MM.1S (cell line): Measurements from ENCODE around the gene TTC22.

Experiments
- CTCF ChIP-seq: fragments of 300-600 bp; sonication (generic); IDR thresholded peaks from 2 replicates; pipeline ENCODE4 v1.5.1; 2016; ENCODE audit warnings: antibody characterized with exemption, low read length, mixed read lengths
- EZH2 ChIP-seq: fragments of 300-600 bp; sonication (generic); optimal IDR thresholded peaks from 2 replicates; pipeline ENCODE3; 2017; ENCODE audit warnings: low read depth, mild to moderate bottlenecking, antibody characterized with exemption, low read length, mixed read lengths
- EZH2phosphoT487 ChIP-seq: fragments of 300-600 bp; sonication (generic); IDR thresholded peaks from 2 replicates; pipeline ENCODE4 v1.6.1; 2018; ENCODE audit warnings: antibody characterized with exemption, low read length

DNA sequence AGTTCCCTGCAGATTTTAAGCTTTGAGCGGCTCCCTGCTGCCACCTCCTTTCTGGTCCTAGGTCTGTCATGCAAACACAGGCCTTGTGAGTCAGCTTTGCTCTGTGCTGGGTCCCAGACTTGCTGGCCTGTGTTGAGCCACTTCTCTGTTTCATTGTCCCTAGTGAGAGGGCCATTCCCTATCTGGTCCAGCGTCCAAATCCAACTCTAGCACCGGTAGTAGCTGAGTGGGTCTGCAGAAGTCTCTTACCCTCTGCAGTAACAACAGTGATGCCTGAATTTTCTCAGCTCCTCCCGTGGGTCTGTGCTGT lies 5.8 kb downstream of the TTC22 start:
- TF ChIP-seq CTCF (no peak), EZH2phosphoT487 (no peak), EZH2 (no peak)
